Measurements from ENCODE around the gene MMP26.

DNA sequence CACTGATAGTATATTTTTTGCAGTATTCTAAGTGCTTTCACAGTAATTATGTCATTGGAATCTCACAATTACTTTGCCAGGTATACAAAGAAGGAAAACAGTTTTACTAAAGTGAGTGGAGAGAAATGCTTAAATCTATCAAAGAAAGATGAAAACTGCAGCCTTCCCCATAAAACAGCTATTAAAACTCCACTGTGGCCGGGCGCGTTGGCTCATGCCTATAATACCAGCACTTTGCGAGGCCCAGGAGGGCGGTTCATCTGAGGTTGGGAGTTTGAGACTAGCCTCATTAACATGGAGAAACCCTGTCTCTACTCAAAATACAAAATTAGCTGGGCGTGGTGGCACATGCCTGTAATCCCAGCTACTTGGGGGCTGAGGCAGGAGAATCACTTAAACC, 41.7 kb upstream of the MMP26 start:
- no peak for TF ChIP-seq EZH2 (IDR thresholded peaks at IDR 0.05; ENCODE audit: low read length, missing control alignments)
- TF ChIP-seq, protein P1, sequence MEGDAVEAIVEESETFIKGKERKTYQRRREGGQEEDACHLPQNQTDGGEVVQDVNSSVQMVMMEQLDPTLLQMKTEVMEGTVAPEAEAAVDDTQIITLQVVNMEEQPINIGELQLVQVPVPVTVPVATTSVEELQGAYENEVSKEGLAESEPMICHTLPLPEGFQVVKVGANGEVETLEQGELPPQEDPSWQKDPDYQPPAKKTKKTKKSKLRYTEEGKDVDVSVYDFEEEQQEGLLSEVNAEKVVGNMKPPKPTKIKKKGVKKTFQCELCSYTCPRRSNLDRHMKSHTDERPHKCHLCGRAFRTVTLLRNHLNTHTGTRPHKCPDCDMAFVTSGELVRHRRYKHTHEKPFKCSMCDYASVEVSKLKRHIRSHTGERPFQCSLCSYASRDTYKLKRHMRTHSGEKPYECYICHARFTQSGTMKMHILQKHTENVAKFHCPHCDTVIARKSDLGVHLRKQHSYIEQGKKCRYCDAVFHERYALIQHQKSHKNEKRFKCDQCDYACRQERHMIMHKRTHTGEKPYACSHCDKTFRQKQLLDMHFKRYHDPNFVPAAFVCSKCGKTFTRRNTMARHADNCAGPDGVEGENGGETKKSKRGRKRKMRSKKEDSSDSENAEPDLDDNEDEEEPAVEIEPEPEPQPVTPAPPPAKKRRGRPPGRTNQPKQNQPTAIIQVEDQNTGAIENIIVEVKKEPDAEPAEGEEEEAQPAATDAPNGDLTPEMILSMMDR (conservative IDR thresholded peaks at IDR 0.05 in 1 of 2, IDR thresholded peaks at IDR 0.05 in 1 of 2; ENCODE audit: low read depth in 1 of 2, low read length in 2 of 2) = no peak

All from fibroblast of lung (primary cell).